Ovary (tissue), 9 donors: Measurements from ENCODE around the gene NFU1. TPM values are rescaled to one million over a fixed set of nuclear protein-coding genes. Genes with fewer than 3 reads are reported as not detected.

ENCODE experiments used
- DNase-seq, 5 donors: peaks; one replicate each; pipeline ENCODE4 v3.0.0-alpha.2; 2019 to 2020
- H3K27ac ChIP-seq, 2 donors: fragments of 200-600 bp; one replicate each; pipeline versions ENCODE4 v1.5.1 to v1.8.0; 2019 to 2022
- H3K27me3 ChIP-seq: fragments of 200-600 bp; one replicate; pipeline ENCODE4 v1.8.0; 2022
- H3K36me3 ChIP-seq: fragments of 200-600 bp; sonication (generic); one replicate; pipeline ENCODE4 v1.5.1; 2019
- H3K4me1 ChIP-seq: one replicate; pipeline ENCODE4 v1.8.1; 2013; ENCODE audit warnings: mild to moderate bottlenecking, moderate library complexity; ENCODE audit not compliant: insufficient read depth
- H3K4me3 ChIP-seq: fragments of 200-600 bp; sonication (generic); one replicate; pipeline ENCODE4 v1.5.1; 2017
- H3K9me3 ChIP-seq, 2 donors: fragments of 200-600 bp in 1 of 2; sonication (generic) in 1 of 2; one replicate each; pipeline versions ENCODE4 v1.5.1 to v1.8.1; 2013 to 2019; ENCODE audit warnings: mild to moderate bottlenecking in 1 of 2, moderate library complexity in 1 of 2
- CTCF ChIP-seq, 3 donors: fragments of 450-650 bp in 2 of 3; fragments of 200-600 bp in 1 of 3; IDR thresholded peaks; one replicate each; pipeline versions ENCODE4 v1.5.1 to v1.8.0; 2016 to 2022; ENCODE audit warnings: antibody characterized with exemption in 3 of 3, mild to moderate bottlenecking in 1 of 3
- EP300 ChIP-seq: sonication (generic); formaldehyde crosslinking; IDR thresholded peaks from one replicate; pipeline ENCODE4 v1.6.1; 2017; ENCODE audit warnings: antibody characterized with exemption
- POLR2A ChIP-seq: fragments of 450-650 bp; IDR thresholded peaks from one replicate; pipeline ENCODE4 v1.6.1; 2017; ENCODE audit warnings: antibody characterized with exemption, mild to moderate bottlenecking, moderate library complexity
- WGBS, 3 donors: extraction: QIAGEN DNeasy Blood & Tissue Kit in 1 of 3; methylation state at CpG; one replicate each; pipeline versions ENCODE4 v1.1.5 to v1.1.7; 2013 to 2017; 5-methylcytosine and 5-hydroxymethylcytosine counted together
- intact Hi-C, 4 donors: fragments of 100-400 bp; cut with DNase I; formaldehyde crosslinking; loops; one replicate each; pipeline versions ENCODE4 v1.11.0 to v1.15.1; 2022 to 2023
- polyA plus RNA-seq, 2 donors: library from polyadenylated mRNA; stranded (reverse); fragments of 200-250 nt in 1 of 2; fragments of 350-450 nt in 1 of 2; fragmentation: Illumina TruSeq in 1 of 2; extraction: RNeasy Lipid Tissue Mini Kit (QIAGEN cat#74804) in 1 of 2; gene quantifications; one replicate each; pipeline ENCODE4 v1.2.3, GENCODE V29; 2013 to 2014
- total RNA-seq, 7 donors: library from RNA; depleted of rRNA in 2 of 7; stranded (reverse); fragments of >200 nt in 2 of 7; fragmentation: NEBNext Ultra II Directional in 3 of 7; extraction: Animal tissue kit (Norgen Biotek cat#: 25700) in 3 of 7; gene quantifications; one replicate each; pipeline versions ENCODE4 v1.1.0 to v1.2.4, GENCODE V29; 2016 to 2023
- donor health status: DM: no; HTN: no; CAD: no; lungs with moderate emphysema.
- donor health status: DM: no; HTN: no; CAD: no.
- donor health status: Bipolar disorder and iron deficiency.
- donor health status: DM: yes; HTN: yes; CAD: no.
- donor health status: DM: no; HTN: no; CAD: no.
- donor health status: DM: yes; HTN: yes; CAD: no.

Gene NFU1
- total and polyA plus RNA-seq, 9 donors: 39.0 to 59.5 (median 48.1) TPM

- no peaks in the 10 kb centered on the region for H3K9me3 ChIP-seq
- TF ChIP-seq CTCF (IDR thresholded peaks at IDR 0.05) (no peak), POLR2A (no peak), EP300 (no peak)
- no peaks in the 10 kb centered on the region for H3K27me3 ChIP-seq
- no peaks in the 10 kb centered on the region for H3K4me1 ChIP-seq
- H3K27ac ChIP-seq: no peak overlapping the region
- no peak for DNase-seq
- H3K36me3 ChIP-seq: no peaks in the 10 kb centered on the region
- intact Hi-C loops: no loop called here
- no peak overlapping the region for H3K4me3 ChIP-seq
- WGBS, 3 donors: 93 to 100% (median 100%) methylated on average over 1 of the region's 1 CpG
These were observed 44.2 kb upstream of the NFU1 start for GRCh38 chr2:69481421-69481820.

- DNase-seq: no peak
- H3K27ac ChIP-seq: no peak overlapping the region
- no peaks in the 10 kb centered on the region for H3K4me1 ChIP-seq
- 81 to 94% (median 84%) methylated on average over 1 of the region's 1 CpG for WGBS, 3 donors
- H3K9me3 ChIP-seq: no peaks in the 10 kb centered on the region
- H3K4me3 ChIP-seq: no peak overlapping the region
- TF ChIP-seq POLR2A (no peak), CTCF (IDR thresholded peaks at IDR 0.05) (no peak), EP300 (no peak)
- no peaks in the 10 kb centered on the region for H3K36me3 ChIP-seq
- intact Hi-C loops: no loop called here
- H3K27me3 ChIP-seq: no peaks in the 10 kb centered on the region
These were observed 40.4 kb upstream of the NFU1 start for GRCh38 chr2:69477627-69478026.

- H3K27ac ChIP-seq: no peak overlapping the region
- intact Hi-C loops: no loop called here
- H3K9me3 ChIP-seq: no peaks in the 10 kb centered on the region
- no peak for DNase-seq
- no peaks in the 10 kb centered on the region for H3K36me3 ChIP-seq
- no peak overlapping the region for H3K4me3 ChIP-seq
- no peaks in the 10 kb centered on the region for H3K4me1 ChIP-seq
- WGBS, 3 donors: 70 to 89% (median 88%) methylated on average over 2 of the region's 2 CpGs
- H3K27me3 ChIP-seq: no peaks in the 10 kb centered on the region
- TF ChIP-seq EP300 (no peak), CTCF (IDR thresholded peaks at IDR 0.05) (no peak), POLR2A (no peak)
These were observed 37.5 kb upstream of the NFU1 start for GRCh38 chr2:69474688-69475087.

GRCh38 chr2:69471793-69472192 is 34.6 kb upstream of the NFU1 start:
- Histone ChIP-seq H3K4me1 (no peaks in the 10 kb centered on the region), H3K27ac (no peak overlapping the region), H3K4me3 (no peak overlapping the region), H3K36me3 (no peaks in the 10 kb centered on the region), H3K27me3 (no peaks in the 10 kb centered on the region), H3K9me3 (no peaks in the 10 kb centered on the region)
- intact Hi-C loops: no loop called here
- DNase-seq: no peak
- 85 to 92% (median 88%) methylated on average over 2 of the region's 2 CpGs for WGBS, 3 donors
- TF ChIP-seq POLR2A: no peak
- TF ChIP-seq CTCF (IDR thresholded peaks at IDR 0.05): no peak
- no peak for TF ChIP-seq EP300

- Histone ChIP-seq H3K27ac (no peak overlapping the region), H3K9me3 (no peaks in the 10 kb centered on the region), H3K4me3 (no peak overlapping the region), H3K4me1 (no peaks in the 10 kb centered on the region), H3K27me3 (no peaks in the 10 kb centered on the region), H3K36me3 (no peaks in the 10 kb centered on the region)
- intact Hi-C loops: no loop called here
- no peak for DNase-seq
- TF ChIP-seq CTCF (IDR thresholded peaks at IDR 0.05) (no peak), EP300 (no peak), POLR2A (no peak)
- WGBS, 3 donors: 72 to 91% (median 74%) methylated on average over 5 of the region's 5 CpGs
These were observed 33.7 kb upstream of the NFU1 start for GRCh38 chr2:69470911-69471310.
